ENCODE measurements around the gene CTNND2.

Gene CTNND2

DNA sequence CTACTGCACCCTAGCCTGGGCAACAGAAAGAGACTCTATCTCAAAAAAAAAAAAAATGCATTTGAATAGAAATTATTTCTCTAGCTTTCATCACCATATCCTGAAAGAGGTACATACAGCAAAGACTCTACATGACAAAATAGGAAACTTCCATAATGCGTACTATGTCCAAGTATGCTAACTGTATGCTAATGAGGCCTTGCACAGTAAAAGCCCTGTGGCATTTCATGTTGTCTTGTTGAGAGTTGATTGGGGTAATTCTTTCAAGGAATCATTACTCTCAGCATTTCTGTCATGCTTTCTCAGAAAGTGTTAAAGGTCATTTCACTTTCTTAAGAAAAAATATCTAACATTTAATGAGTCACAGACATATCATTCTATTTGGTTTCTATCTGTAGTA, 393.4 kb downstream of the CTNND2 start:
- DNase-seq = no peak

DNA sequence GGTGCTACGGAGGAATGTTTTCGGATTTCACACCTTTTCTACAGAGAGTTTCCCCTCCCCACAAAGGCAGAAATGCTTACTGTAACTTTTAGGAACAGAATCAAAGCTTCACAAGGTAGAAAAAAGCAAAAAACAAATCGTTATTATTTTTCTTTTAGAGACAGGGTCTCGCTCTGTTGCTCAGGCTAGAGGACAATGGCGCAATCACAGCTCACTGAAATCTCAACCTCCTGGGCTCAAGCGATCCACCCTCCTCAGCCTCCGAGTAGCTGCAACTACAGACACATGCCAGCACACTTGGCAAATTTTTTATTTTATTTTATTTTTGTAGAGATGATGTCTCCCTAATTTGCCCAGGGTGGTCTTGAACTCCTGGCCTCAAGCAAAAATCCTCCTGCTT, 394.5 kb downstream of the CTNND2 start:
- DNase-seq = no peak

DNA sequence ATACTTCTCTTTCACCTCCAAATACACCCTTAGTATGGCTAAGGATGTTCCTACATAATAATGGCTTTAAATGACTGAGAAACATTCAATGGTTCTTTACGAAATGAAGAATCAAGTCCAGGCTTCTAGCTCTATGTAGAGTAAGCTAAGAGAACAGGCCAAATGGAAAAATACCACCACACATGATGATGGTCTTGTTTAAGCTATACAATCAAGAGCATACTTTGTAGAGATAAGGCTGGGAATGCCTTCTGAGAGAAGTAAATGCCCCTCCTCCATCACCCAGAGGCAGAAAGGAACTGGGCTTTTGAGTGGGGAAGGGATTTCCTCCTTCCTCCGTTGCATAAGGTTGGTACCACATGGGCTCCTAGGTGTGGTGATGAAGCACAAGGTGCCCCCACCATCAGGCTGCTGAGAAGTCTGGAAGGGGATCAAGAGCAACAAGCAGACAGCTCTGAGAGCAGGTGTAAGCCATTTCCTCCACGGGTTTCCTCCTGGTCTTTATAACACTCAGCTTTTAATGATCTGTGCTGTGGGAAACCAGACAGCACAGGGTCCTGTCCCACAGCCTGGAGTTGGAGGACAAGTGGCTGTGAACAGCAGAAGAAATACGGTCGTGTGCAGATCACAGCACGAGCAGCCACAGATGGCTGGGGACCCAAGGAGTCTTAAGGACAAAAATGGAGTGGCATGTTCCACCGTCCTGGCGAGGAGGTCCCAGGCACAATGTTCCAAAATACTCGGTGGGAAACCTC, 396.9 kb downstream of the CTNND2 start:
- no peak for DNase-seq

DNA sequence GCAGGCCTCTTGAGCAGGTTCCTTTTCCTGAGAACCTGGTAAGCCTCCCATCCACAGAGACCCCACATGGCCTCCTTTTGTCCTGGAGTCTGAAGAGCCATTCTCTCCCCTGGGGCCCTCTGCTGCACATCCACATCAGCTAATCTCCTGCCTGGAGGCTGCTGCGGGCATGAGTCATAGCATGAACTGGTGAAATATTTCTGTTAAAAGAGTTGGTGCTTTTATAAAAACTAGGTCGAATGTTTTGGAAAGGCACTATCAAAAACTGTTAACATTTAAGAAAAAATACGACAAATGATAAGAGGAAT, 399.4 kb downstream of the CTNND2 start:
- no peak for DNase-seq

DNA sequence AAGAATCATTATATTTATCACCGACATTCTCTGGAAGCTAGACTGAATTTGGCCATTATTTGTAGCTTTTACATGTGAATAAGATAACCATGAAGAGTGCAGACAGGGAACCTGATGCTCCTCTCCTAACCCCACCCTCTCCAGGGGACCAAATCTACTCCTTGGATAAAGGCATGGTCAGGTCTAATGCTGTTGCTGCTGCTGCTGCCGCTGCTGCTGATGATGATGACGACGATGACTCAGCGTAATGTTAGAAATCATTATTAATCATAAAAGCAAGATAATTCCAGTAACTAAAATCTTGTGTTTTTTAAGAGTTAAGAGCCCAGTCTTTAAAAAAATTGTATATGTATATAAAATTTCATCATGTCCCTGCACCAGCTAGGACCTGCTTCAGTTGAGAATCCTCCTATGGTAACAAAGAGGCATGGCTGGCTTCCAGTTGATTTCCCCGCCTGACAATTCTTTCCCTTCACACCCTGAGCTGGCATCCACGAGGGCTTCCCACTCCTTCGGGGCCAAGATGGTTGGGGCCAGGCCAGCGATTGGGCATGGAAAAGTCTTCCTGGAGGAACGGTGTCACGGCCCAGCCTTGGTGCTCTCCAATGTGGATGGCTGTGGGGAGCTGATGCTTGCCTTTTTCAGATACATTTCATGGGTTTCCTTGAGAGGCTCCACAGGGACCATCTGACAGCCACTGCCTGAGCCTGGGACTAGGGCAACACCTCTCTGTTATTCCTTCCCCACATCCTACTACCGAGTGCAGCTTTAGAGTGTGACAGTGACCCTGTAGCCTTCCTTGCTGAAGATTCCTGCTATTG, 400.0 kb downstream of the CTNND2 start:
- DNase-seq = no peak

DNA sequence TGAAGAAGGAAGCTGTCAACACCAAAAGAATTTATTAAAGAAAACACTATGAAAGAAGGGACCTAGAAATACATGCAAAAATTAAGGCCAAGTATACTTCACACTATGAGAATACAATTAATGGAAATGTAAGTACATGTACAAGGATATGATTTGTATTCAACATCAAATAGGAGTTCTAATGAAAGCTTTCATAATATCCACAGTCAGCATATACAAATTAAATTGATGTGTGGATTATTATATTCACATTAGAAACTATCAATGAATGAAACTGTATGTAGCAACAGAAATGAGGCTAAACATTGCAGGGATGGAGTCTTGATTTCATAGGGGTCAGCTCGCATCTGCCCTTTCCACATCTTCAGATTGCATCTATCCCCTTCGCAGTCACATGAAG, 401.5 kb downstream of the CTNND2 start:
- DNase-seq = no peak

DNA sequence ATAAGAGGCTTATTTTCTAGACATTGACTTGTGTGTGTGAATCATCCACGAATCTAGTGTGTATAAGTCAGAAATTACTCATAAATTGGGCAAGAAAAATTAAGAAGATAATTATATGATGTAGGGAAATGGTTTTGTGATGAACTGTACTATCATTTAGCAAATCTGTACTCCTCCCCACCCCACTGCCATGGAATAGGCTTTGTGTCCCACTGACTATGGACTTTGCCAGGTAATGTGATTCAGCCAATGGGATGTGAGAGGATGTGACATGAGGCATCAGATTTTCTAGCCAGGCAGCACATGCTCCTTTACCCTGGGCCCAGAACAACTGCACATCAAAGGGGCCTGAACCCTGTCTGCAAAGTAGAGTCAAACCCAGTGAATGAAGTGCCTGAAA, 406.6 kb downstream of the CTNND2 start:
- DNase-seq = no peak

DNA sequence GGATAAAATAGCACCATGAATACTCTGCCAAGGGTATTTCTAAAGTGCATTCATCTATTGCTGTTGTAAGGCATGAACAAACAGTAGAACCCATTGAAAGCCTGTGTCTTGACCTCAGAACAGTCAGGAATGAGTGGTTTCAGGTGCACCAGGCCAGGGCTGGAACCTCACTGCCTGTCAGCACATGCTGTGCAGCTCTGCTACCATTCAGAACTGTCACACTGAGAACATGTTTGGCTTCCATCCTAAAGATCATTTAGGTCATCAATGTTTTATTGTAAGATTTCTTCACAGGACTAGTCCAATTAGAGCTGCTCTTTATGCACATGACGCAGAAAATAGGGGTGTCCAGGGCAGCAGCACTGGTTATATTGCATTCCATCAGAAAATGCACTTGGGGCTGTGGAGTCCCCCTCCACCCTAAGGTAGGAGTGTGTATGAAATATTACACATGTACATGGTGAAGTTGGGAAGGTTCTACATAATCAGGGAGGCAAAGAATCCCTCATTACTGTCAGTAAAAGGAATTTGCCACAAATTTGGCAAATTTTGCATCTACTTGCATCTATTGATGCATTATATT, 408.0 kb downstream of the CTNND2 start:
- DNase-seq = no peak

DNA sequence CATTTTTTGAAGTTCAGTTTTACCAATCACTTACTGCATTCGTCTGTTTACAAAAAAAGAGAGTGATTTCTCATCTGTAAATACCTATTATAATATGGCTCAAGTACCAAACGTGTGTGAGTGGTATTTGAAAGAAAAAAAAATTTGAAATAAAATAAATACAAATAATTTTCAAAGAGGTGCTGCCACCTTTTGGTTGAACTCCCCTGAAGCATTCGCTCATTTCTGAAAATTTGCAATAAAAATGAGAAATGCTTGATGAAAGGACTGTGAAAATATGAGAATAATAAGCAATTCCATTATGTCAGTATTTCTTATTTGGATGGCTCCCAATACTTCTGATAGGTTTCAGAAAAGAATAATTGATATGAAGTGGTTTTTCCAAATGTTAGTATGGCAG, 409.9 kb downstream of the CTNND2 start:
- no peak for DNase-seq

DNA sequence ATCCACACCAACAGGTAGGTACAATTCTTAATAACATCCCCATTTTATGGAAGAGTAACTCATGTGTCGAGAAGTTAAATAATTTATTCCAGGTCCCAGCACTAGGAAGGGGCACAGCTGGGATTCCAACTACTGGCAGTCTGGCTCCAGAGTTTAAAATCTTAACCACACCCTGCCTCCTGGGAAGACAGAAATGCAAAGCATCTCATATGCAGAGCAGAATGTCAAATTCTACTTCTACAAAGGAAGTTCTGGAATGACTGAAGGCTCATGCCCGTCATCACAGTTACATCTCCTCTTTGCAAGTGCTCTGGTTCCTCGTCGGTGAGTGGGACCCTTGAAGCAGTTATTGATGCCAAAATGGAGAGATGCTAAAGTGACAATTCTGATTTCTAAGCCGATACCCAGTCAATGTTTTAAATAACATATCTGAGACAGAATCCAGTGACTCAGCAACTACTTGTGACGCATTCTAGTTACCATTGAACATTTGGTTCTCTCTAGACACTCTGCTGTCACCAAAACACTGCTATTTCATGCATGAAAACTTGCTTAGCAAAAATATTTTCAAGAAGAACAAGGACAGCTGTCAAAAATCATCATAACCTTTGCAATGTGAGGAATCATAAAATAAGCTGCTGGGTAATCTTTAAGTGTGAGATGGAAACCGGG, 412.7 kb downstream of the CTNND2 start:
- no peak for DNase-seq

DNA sequence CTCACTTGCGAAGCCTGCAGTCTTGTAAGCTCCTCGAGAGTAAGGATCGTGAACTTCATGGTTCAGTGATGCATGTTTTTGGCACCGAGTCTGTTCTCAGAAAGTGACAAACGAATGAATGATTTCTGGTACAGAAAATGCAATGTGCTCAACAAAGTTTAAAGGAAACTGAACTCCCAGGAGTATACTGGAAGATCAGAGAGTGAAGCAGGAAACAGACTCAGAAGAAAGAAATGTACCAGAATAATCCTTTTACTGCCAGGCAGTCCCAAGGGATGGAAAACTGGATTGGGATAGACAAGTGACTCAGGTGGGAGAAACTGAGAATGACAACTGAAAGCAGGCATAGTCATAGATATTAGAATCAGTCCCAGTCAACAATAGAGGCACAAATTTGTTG, 420.6 kb downstream of the CTNND2 start:
- no peak for DNase-seq

DNA sequence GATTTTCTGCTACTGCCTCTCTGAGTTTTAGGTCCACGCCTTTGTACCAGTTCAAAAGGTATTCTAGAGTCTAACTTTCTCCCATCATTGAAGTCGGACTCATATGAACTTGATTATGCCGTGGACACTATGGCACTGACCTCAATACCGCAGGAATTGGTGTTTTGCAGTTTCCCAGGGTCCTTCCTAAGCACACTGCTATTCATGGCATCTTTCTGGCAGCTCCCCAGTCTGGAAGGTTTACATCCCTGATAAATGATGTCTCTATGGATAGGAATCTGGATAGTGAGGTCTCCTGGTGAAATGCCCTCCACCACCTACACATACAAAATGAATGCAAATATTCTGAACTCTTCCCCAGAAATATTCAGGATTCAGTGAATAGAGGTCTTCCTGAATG, 422.2 kb downstream of the CTNND2 start:
- no peak for DNase-seq

DNA sequence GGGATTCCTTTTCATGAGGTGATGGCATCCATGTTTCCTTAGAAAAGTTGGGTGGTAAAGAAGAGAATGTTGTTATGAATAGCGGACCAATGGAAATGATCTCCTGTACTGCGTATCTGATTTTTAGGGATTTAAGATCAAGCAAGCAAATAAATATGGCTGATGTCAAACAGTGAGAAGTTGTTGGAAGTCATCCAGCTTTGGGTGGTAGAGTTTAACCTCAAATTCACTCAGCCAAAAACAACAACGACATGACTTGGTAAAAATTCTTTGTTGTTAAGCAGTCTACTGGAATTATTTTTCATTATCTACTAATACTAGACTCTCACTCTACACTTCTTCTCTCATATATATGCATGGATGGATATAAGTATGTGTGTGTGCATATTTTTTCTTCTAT, 426.5 kb downstream of the CTNND2 start:
- DNase-seq = no peak

DNA sequence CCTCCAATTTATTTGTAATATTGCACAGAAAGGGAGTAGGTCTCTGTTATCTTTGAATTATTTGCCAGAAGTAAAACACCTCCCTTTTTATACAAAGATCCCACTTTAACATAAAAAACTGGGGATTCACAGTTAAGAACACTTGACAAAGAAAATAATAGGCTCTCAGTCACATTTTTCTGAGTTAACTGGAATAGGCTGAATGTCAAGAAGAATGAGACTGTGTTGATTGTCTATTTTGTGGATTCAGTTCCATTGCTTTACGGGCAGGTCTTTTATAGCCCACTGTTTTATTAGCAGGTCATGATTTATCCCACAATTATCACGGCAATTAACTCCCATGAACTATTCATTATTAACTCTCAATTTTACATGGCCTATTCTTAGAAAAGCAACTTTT, 427.4 kb downstream of the CTNND2 start:
- peak in 1 of 2 donors; percentile 40 for DNase-seq

DNA sequence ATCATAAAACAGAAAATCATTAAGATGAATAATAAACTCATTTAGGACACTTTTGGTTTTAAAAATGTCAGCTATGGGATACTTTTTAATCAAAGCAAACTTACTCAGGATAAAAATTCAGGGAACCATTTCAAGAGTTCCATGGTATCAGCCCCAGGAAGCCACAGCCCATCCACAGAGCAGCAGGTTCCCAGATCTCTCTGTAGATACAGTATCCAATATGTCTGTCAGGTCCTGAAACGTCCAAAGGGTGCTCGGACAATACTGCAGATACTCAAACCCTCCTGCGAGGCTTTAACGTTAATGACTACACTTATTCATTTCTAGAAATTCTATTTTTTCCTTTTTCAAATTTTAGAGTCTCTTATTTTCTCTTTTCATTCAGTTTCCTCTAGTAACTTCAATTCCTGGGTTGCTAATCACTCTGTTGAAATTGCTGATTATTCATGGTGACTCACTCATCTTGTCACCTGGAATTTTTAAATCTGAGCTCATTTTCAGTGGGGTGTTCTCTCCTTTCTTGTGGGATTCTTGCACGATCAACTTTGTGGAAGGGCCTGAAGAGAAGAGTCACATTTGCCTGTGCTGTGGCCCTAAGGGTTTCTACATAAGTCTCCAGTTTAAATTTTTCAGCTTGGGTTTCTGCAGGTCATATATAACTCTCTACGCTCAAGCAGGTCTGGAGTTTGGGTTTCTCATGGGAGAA, 435.8 kb downstream of the CTNND2 start:
- no peak for DNase-seq

DNA sequence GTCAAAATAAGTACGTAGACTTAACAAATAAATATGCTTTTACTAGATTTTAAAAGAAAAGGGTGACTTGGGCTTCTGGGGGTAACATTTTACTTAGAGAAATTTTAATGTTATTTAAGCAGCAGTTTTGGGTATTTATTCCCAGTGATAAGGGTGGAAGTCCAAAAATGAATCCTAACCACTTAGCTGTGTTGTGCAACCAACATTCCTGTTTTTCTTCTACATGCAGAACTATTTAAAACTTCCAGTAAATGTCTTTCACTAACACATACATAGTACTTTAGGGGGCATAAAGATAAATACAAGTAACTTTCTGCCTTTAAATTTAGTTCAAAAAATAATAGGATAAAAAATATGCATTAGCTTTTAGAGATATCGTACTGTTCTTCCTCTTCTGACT, 436.7 kb downstream of the CTNND2 start:
- no peak for DNase-seq

DNA sequence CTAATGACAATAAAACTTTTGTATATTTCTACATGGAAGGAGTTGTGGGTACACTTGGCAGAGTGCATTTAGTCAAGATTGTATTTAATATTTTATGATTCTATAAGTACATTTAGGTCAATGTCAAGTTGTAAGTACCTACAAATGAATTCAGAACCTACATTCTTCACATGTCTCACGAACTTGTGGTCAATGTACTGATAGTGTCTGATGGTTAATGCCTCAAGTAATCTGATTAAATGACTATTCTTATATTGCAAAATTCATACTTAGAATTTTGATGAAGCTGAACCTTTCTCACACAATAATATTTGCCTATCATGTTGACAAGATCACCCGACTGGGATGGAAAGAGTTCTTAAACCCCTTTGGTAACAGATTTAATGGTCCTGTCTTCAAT, 444.5 kb downstream of the CTNND2 start:
- DNase-seq = no peak

DNA sequence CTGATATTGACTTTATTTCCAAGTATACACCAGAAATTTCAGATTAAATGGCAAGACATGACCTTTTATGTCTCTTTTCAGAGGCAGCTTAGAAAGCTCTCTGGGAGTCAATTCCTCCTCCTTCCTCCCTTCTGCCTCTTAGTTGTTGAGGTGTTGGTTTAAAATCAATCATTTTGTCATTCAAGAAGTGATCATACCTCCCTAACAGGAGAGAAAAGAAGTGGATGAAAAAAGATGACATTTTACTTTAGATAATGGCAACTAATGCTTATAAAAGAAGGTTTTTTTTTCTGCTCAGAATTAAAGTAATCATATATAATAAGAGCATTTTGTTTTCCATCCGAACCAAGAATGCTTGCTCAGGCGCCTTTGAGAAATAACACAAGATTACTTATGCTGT, 448.7 kb downstream of the CTNND2 start:
- no peak for DNase-seq

DNA sequence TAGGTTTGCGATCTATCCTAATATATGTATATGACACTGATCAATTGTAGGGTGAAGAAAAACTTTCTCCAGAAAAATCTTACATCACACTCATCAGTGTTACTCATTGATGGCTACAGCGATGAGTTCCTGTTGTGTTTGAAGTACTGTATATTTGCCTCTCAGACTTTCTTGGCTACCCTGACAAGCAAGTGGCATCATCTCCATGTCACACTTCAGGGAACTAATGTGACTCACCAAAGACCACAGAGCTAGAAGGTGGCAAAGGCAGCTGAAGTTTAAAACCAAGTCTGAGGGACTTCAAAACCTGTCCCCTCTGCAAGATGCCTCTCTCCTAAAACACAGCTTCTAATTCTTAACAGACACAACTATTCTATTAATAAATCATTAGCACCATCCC, 451.4 kb downstream of the CTNND2 start:
- no peak for DNase-seq

DNA sequence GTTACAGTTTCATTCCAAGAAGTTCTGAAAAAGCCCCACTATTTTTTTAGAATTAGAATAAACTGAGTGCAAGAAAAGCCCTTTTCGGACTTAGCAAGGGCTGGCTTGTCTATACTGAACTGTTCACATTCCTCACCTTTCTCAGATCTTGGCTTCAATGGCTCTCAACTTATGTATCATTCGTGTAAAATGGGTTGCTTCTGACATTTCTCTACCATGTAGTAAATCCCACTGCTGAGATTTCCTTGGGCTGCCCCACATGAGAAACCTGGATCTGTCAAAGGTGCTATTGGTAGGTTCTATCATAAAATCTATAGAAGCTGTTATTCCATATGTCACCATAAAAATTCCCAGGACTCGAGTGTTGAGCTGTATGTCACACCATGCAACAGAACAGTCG, 454.3 kb downstream of the CTNND2 start:
- DNase-seq = no peak

DNA sequence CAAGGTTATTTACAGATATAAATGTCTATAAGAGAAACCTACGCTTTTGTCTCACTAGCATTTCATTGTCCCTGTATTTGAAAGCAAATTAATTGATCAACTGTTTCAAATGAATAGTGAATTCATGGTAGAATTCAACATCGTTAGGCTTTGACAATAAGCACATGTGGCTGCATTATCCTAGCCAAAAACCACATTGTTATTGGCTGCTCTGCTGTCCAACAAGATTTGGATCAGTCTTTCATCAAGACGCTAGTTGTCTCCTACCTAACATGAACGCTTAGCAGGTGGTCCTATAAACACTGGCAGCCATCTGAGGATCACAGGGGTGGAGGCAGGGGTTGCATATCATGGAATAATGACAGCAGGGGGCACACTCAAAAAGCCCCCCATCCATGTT, 455.0 kb downstream of the CTNND2 start:
- DNase-seq = no peak

DNA sequence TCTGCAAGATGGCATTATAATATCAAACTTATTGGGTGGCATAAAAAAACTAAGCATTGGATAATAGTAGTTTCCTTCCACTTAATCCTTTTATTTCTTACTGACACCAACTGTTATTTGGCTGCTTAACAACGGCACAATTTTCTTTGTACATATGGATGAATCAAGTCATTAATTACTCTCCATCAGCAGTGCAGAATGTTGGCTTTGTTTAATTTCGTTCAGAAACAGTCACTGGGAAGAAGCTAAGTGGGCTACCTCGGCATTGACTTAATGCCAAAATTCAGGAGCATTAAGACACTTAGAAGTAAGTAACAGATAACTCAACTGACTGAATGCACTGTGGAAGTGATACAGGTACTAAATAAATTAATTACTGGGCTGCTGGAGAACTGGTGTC, 460.4 kb downstream of the CTNND2 start:
- DNase-seq = no peak

DNA sequence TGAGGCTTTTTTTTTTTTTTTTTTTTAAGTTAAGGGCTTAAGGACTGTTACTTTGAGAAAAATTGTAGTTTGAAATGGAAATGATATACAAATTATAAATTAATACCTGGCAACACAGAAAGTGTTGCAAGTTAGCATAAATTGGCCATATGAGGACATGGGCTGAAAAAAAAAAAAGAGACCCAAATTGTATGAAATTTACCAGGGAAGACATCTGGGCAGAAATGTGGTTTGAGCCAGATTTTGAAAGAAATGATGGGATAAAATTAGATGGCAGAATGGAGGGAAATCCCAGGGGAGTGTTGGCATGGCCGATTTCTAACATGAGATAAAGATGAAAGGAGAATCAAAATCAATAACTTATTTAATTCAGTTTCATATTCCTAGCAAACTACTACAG, 472.1 kb downstream of the CTNND2 start:
- no peak for DNase-seq
